DND-41 (cell line): ENCODE results near the gene SCAMP3.

ENCODE experiments used
- ATAC-seq: fragments of 200-7000 bp; cut with Tn5 transposase; 3 replicates; pipeline ENCODE4 v1.9.1; 2021; ENCODE audit warnings: low read depth; ENCODE audit not compliant: insufficient read depth
- DNase-seq: peaks from one replicate; pipeline ENCODE4 v3.0.0-alpha.2; 2020
- H2AFZ ChIP-seq: 2 replicates; pipeline ENCODE4 v1.6.0; 2012; ENCODE audit warnings: low read depth, low read length
- H3K27ac ChIP-seq: 2 replicates; pipeline ENCODE4 v1.5.1; 2012; ENCODE audit warnings: low read length, inconsistent platforms
- H3K27me3 ChIP-seq: fragments of 200-600 bp; sonication (generic); 2 replicates; pipeline ENCODE4 v1.6.0; 2012; ENCODE audit warnings: low read length, mild to moderate bottlenecking, inconsistent platforms; ENCODE audit not compliant: insufficient read depth, poor library complexity
- H3K36me3 ChIP-seq: 2 replicates; pipeline ENCODE4 v1.5.1; 2012; ENCODE audit warnings: low read length, inconsistent platforms; ENCODE audit not compliant: insufficient read depth
- H3K4me1 ChIP-seq: 2 replicates; pipeline ENCODE4 v1.5.1; 2012; ENCODE audit warnings: mild to moderate bottlenecking, low read length; ENCODE audit not compliant: insufficient read depth
- H3K4me2 ChIP-seq: 2 replicates; pipeline ENCODE4 v1.6.0; 2012; ENCODE audit warnings: mild to moderate bottlenecking, moderate library complexity, low read length, inconsistent platforms; ENCODE audit not compliant: insufficient read depth
- H3K4me3 ChIP-seq, 2 experiments: fragments of 200-600 bp in 1 of 2; shearing (Covaris generic) in 1 of 2; 2 replicates each; pipeline ENCODE4 v1.5.1; 2012 to 2016; ENCODE audit warnings: inconsistent platforms in 2 of 2, low read length in 2 of 2, mild to moderate bottlenecking in 2 of 2, low read depth in 1 of 2, moderate library complexity in 1 of 2
- H3K79me2 ChIP-seq: 2 replicates; pipeline ENCODE4 v1.6.0; 2012; ENCODE audit warnings: low read length, inconsistent platforms; ENCODE audit not compliant: insufficient read depth
- H3K9ac ChIP-seq: 2 replicates; pipeline ENCODE4 v1.6.0; 2012; ENCODE audit warnings: low read depth, mild to moderate bottlenecking, inconsistent platforms, low read length, moderate library complexity
- H3K9me3 ChIP-seq: 2 replicates; pipeline ENCODE4 v1.5.1; 2012; ENCODE audit warnings: low read length, moderate library complexity, mild to moderate bottlenecking, inconsistent platforms; ENCODE audit not compliant: insufficient read depth, severe bottlenecking
- H4K20me1 ChIP-seq: 2 replicates; pipeline ENCODE4 v1.6.0; 2012; ENCODE audit warnings: low read length; ENCODE audit not compliant: insufficient read depth
- EZH2 ChIP-seq: IDR thresholded peaks from 3 replicates; pipeline ENCODE4 v1.6.1; 2012; ENCODE audit warnings: borderline replicate concordance, low read depth, mild to moderate bottlenecking, moderate library complexity, low read length, inconsistent platforms; ENCODE audit not compliant: severe bottlenecking
- TF ChIP-seq, protein P1 (sequence below): IDR thresholded peaks from 2 replicates; pipeline ENCODE4 v1.5.1; 2012; ENCODE audit warnings: borderline replicate concordance, low read length, moderate library complexity, mild to moderate bottlenecking; ENCODE audit not compliant: poor library complexity, severe bottlenecking; ENCODE audit errors: extremely low read depth

The SCAMP3 gene

DNA sequence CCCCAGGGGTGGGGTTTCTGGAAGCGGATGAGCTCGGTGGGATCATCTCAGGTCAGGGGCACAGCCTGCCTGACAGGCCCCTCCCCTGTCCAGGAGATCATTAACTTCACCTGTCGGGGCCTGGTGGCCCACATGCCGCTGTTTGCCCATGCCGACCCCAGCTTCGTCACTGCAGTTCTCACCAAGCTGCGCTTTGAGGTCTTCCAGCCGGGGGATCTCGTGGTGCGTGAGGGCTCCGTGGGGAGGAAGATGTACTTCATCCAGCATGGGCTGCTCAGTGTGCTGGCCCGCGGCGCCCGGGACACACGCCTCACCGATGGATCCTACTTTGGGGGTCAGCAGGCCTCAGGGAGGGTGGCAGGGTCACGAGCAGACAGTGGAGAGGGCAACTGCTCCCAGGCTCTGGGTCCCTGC lies 23.5 kb upstream of the SCAMP3 start:
- no peaks in the 10 kb centered on the region for H3K27me3 ChIP-seq
- no peak overlapping the region for H3K4me2 ChIP-seq
- no peaks in the 10 kb centered on the region for H3K4me1 ChIP-seq
- H3K9ac ChIP-seq: no peak overlapping the region
- no peak overlapping the region for H3K4me3 ChIP-seq
- no peaks in the 10 kb centered on the region for H3K9me3 ChIP-seq
- H3K27ac ChIP-seq: no peak overlapping the region
- ATAC-seq (no peak), DNase-seq (no peak)
- no peak for TF ChIP-seq EZH2
- TF ChIP-seq, protein P1, sequence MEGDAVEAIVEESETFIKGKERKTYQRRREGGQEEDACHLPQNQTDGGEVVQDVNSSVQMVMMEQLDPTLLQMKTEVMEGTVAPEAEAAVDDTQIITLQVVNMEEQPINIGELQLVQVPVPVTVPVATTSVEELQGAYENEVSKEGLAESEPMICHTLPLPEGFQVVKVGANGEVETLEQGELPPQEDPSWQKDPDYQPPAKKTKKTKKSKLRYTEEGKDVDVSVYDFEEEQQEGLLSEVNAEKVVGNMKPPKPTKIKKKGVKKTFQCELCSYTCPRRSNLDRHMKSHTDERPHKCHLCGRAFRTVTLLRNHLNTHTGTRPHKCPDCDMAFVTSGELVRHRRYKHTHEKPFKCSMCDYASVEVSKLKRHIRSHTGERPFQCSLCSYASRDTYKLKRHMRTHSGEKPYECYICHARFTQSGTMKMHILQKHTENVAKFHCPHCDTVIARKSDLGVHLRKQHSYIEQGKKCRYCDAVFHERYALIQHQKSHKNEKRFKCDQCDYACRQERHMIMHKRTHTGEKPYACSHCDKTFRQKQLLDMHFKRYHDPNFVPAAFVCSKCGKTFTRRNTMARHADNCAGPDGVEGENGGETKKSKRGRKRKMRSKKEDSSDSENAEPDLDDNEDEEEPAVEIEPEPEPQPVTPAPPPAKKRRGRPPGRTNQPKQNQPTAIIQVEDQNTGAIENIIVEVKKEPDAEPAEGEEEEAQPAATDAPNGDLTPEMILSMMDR: no peak
- H2AFZ ChIP-seq: no peak overlapping the region
- H4K20me1 ChIP-seq: peaks cover 2% of the 10 kb centered on the region; the same call in 1 of the 2 replicates
- H3K36me3 ChIP-seq: peaks cover 7% of the 10 kb centered on the region
- H3K79me2 ChIP-seq: no peaks in the 10 kb centered on the region

- Histone ChIP-seq H4K20me1 (peaks cover 2% of the 10 kb centered on the region; the same call in 1 of the 2 replicates), H3K4me3 (no peak overlapping the region), H3K79me2 (no peaks in the 10 kb centered on the region), H3K9me3 (no peaks in the 10 kb centered on the region), H3K4me1 (no peaks in the 10 kb centered on the region), H3K27me3 (no peaks in the 10 kb centered on the region), H3K27ac (no peak overlapping the region), H3K36me3 (peaks cover 7% of the 10 kb centered on the region), H3K9ac (no peak overlapping the region), H2AFZ (no peak overlapping the region), H3K4me2 (no peak overlapping the region)
- DNase-seq: no peak
- ATAC-seq: no peak
- no peak for TF ChIP-seq EZH2
- TF ChIP-seq, protein P1: no peak
Measured at GRCh38 chr1:155285063-155285462, 22.9 kb upstream of the SCAMP3 start.

GRCh38 chr1:155284476-155284875 lies 22.3 kb upstream of the SCAMP3 start:
- Histone ChIP-seq H3K4me1 (0 out of 2 replicates have a peak, but pooled peaks cover under 1% of the 10 kb centered on the region), H3K36me3 (peaks cover 7% of the 10 kb centered on the region), H3K79me2 (no peaks in the 10 kb centered on the region), H3K4me3 (no peak overlapping the region), H3K27ac (no peak overlapping the region), H4K20me1 (peaks cover 2% of the 10 kb centered on the region; the same call in 1 of the 2 replicates), H3K4me2 (no peak overlapping the region), H3K9me3 (no peaks in the 10 kb centered on the region), H3K27me3 (no peaks in the 10 kb centered on the region), H2AFZ (no peak overlapping the region), H3K9ac (no peak overlapping the region)
- TF ChIP-seq EZH2: no peak
- TF ChIP-seq, protein P1: no peak
- ATAC-seq (no peak), DNase-seq (no peak)

- no peak overlapping the region for H2AFZ ChIP-seq
- H3K36me3 ChIP-seq: peaks cover 7% of the 10 kb centered on the region
- H3K79me2 ChIP-seq: no peaks in the 10 kb centered on the region
- H3K27ac ChIP-seq: no peak overlapping the region
- peaks cover 13% of the 10 kb centered on the region for H4K20me1 ChIP-seq
- TF ChIP-seq, protein P1: no peak
- TF ChIP-seq EZH2: no peak
- H3K4me2 ChIP-seq: no peak overlapping the region
- peaks cover 18% of the 10 kb centered on the region for H3K4me1 ChIP-seq
- H3K9me3 ChIP-seq: no peaks in the 10 kb centered on the region
- H3K27me3 ChIP-seq: no peaks in the 10 kb centered on the region
- no peak overlapping the region for H3K4me3 ChIP-seq
- H3K9ac ChIP-seq: no peak overlapping the region
- no peak for DNase-seq
- no peak for ATAC-seq
Measured at GRCh38 chr1:155282488-155283091, 20.4 kb upstream of the SCAMP3 start.
